Measurements from ENCODE around the gene RPL32.

DNA sequence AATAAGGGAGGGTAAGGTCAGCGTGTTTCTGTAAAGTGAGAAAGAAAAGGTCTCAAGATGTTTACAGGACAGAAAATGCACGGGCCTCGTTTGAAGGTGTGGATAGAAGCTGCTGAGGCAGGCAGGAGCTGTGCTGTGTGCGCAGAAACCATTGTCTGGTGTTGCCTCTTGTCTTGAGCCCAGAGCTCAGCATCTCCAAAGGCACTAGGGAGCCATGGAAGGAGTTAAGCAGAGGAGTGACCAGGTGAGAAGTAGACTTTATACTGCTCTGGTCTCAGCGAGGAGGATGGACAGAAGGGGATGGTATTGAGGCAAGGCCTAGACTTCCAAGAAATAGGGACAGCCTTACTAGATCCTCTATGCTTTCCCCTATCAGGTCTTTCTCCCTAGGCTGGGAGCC, 31.9 kb downstream of the RPL32 start:
- TF ChIP-seq, protein P1, sequence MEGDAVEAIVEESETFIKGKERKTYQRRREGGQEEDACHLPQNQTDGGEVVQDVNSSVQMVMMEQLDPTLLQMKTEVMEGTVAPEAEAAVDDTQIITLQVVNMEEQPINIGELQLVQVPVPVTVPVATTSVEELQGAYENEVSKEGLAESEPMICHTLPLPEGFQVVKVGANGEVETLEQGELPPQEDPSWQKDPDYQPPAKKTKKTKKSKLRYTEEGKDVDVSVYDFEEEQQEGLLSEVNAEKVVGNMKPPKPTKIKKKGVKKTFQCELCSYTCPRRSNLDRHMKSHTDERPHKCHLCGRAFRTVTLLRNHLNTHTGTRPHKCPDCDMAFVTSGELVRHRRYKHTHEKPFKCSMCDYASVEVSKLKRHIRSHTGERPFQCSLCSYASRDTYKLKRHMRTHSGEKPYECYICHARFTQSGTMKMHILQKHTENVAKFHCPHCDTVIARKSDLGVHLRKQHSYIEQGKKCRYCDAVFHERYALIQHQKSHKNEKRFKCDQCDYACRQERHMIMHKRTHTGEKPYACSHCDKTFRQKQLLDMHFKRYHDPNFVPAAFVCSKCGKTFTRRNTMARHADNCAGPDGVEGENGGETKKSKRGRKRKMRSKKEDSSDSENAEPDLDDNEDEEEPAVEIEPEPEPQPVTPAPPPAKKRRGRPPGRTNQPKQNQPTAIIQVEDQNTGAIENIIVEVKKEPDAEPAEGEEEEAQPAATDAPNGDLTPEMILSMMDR (IDR thresholded peaks at IDR 0.05; ENCODE audit: poor library complexity): no peak
- TF ChIP-seq EZH2phosphoT487 (IDR thresholded peaks at IDR 0.05; ENCODE audit: low read depth, severe bottlenecking, unreplicated experiment): no peak

Measured in hepatocyte (in vitro differentiated cells).